Hepatocyte (in vitro differentiated cells): ENCODE results near the gene NPRL2. TPM values are rescaled to one million over a fixed set of nuclear protein-coding genes. Genes with fewer than 3 reads are reported as not detected.
A peak's percentile ranks its signal among the peaks of the same experiment; 100 is the strongest.

Experiments used
- DNase-seq: peaks from one replicate; pipeline ENCODE4 v3.0.0-alpha.2; 2016; ENCODE audit warnings: low spot score
- H2AFZ ChIP-seq: fragments of 200-600 bp; sonication (generic); 2 replicates; pipeline ENCODE4 v1.6.0; 2016; ENCODE audit warnings: antibody characterized with exemption, mild to moderate bottlenecking
- H3K27ac ChIP-seq: fragments of 200-600 bp; sonication (generic); 2 replicates; pipeline ENCODE4 v1.5.1; 2016; ENCODE audit warnings: mild to moderate bottlenecking
- H3K27me3 ChIP-seq: fragments of 200-600 bp; sonication (generic); 2 replicates; pipeline ENCODE4 v1.6.1; 2016
- H3K36me3 ChIP-seq: fragments of 200-600 bp; sonication (generic); replicated peaks from 2 replicates; pipeline ENCODE4 v1.5.1; 2016; ENCODE audit warnings: low read depth; ENCODE audit not compliant: insufficient read depth
- H3K4me1 ChIP-seq: fragments of 200-600 bp; sonication (generic); 2 replicates; pipeline ENCODE4 v1.5.1; 2016; ENCODE audit warnings: mild to moderate bottlenecking, moderate library complexity; ENCODE audit not compliant: insufficient read depth
- H3K4me2 ChIP-seq: fragments of 200-600 bp; sonication (generic); 2 replicates; pipeline ENCODE4 v1.6.0; 2016
- H3K4me3 ChIP-seq: fragments of 200-600 bp; sonication (generic); 2 replicates; pipeline ENCODE4 v1.5.1; 2016; ENCODE audit warnings: mild to moderate bottlenecking
- H3K79me2 ChIP-seq: fragments of 200-600 bp; sonication (generic); 2 replicates; pipeline ENCODE4 v1.6.0; 2017; ENCODE audit warnings: mild to moderate bottlenecking
- H3K9me2 ChIP-seq: fragments of 200-600 bp; sonication (generic); replicated peaks from 2 replicates; pipeline ENCODE4 v1.6.0; 2017; ENCODE audit warnings: mild to moderate bottlenecking; ENCODE audit not compliant: insufficient read depth
- H3K9me3 ChIP-seq: fragments of 200-600 bp; sonication (generic); 2 replicates; pipeline ENCODE4 v1.5.1; 2016; ENCODE audit warnings: low read depth, mild to moderate bottlenecking
- H4K20me1 ChIP-seq: fragments of 200-600 bp; sonication (generic); 2 replicates; pipeline ENCODE4 v1.6.0; 2016; ENCODE audit warnings: mild to moderate bottlenecking; ENCODE audit not compliant: insufficient read depth, poor library complexity, severe bottlenecking
- EZH2 ChIP-seq: fragments of 200-600 bp; sonication (generic); IDR thresholded peaks from 2 replicates; pipeline ENCODE4 v1.6.1; 2016; ENCODE audit warnings: antibody characterized with exemption, mild to moderate bottlenecking, borderline replicate concordance
- EZH2phosphoT487 ChIP-seq: fragments of 200-600 bp; sonication (generic); IDR thresholded peaks from one replicate; pipeline ENCODE4 v1.6.1; 2018; ENCODE audit warnings: antibody characterized with exemption, mild to moderate bottlenecking, low read depth, moderate library complexity; ENCODE audit not compliant: unreplicated experiment, severe bottlenecking
- WGBS: methylation state at CpG from one replicate; pipeline ENCODE4 v1.1.6; 2016; ENCODE audit warnings: low lambda C conversion rate; ENCODE audit errors: missing lambda C conversion rate; 5-methylcytosine and 5-hydroxymethylcytosine counted together
- polyA plus RNA-seq: library from polyadenylated mRNA; unstranded; fragments of >200 nt; fragmentation: Nextera tagmentation; extraction: Ambion mirVana; gene quantifications from 2 replicates; pipeline ENCODE4 v1.2.1, GENCODE V29; 2016
- total RNA-seq: library from RNA; depleted of rRNA; stranded (reverse); fragments of >200 nt; gene quantifications from 2 replicates; pipeline ENCODE4 v1.2.3, GENCODE V29; 2014
- TF ChIP-seq, protein P1 (sequence below): fragments of 200-600 bp; sonication (generic); IDR thresholded peaks from 2 replicates; pipeline ENCODE4 v1.5.1; 2016; ENCODE audit warnings: antibody characterized with exemption, mild to moderate bottlenecking; ENCODE audit not compliant: poor library complexity

Gene NPRL2
- total and polyA plus RNA-seq, 2 experiments from 2014 or later = 22.3 to 27.0 TPM

GRCh38 chr3:50371133-50371685, 20.6 kb upstream of the NPRL2 start:
- Histone ChIP-seq H3K27ac (no peak overlapping the region), H3K4me3 (no peak overlapping the region), H3K9me3 (no peaks in the 10 kb centered on the region), H3K36me3 (no peaks in the 10 kb centered on the region), H4K20me1 (no peaks in the 10 kb centered on the region), H3K27me3 (no peaks in the 10 kb centered on the region), H3K9me2 (no peaks in the 10 kb centered on the region), H2AFZ (no peak overlapping the region), H3K79me2 (no peaks in the 10 kb centered on the region), H3K4me1 (peaks cover 3% of the 10 kb centered on the region), H3K4me2 (no peak overlapping the region)
- WGBS = 82% methylated on average over 3 of the region's 3 CpGs
- TF ChIP-seq EZH2 (no peak), EZH2phosphoT487 (no peak)
- TF ChIP-seq, protein P1, sequence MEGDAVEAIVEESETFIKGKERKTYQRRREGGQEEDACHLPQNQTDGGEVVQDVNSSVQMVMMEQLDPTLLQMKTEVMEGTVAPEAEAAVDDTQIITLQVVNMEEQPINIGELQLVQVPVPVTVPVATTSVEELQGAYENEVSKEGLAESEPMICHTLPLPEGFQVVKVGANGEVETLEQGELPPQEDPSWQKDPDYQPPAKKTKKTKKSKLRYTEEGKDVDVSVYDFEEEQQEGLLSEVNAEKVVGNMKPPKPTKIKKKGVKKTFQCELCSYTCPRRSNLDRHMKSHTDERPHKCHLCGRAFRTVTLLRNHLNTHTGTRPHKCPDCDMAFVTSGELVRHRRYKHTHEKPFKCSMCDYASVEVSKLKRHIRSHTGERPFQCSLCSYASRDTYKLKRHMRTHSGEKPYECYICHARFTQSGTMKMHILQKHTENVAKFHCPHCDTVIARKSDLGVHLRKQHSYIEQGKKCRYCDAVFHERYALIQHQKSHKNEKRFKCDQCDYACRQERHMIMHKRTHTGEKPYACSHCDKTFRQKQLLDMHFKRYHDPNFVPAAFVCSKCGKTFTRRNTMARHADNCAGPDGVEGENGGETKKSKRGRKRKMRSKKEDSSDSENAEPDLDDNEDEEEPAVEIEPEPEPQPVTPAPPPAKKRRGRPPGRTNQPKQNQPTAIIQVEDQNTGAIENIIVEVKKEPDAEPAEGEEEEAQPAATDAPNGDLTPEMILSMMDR = no peak
- DNase-seq = no peak

DNA sequence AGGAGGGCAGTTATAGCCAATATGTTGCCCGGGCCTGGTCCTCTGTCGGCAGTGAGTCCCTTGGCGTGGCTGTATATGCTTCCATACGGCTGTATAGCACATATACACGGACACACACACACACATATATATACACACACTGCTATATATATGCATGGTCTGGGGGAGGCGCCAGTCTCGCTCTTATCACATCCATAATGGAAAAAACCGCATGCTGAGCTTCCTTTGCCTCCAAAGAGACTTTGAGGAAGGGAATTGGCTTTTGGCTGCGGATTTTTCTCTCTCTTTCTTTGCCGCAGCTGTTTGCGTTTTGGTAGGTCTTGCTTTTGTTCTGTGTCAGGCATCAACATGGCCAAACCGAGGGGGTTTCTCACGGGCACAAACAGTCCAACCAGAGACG, 20.0 kb upstream of the NPRL2 start:
- Histone ChIP-seq H3K4me1 (peaks cover 3% of the 10 kb centered on the region), H3K9me2 (no peaks in the 10 kb centered on the region), H3K36me3 (no peaks in the 10 kb centered on the region), H3K4me2 (no peak overlapping the region), H2AFZ (no peak overlapping the region), H3K27ac (no peak overlapping the region), H3K27me3 (no peaks in the 10 kb centered on the region), H3K4me3 (no peak overlapping the region), H3K9me3 (no peaks in the 10 kb centered on the region), H3K79me2 (no peaks in the 10 kb centered on the region), H4K20me1 (no peaks in the 10 kb centered on the region)
- WGBS = 70% methylated on average over 13 of the region's 14 CpGs
- TF ChIP-seq EZH2phosphoT487 = no peak
- TF ChIP-seq EZH2 = no peak
- TF ChIP-seq, protein P1 = peak; percentile 40
- peak; percentile 54 for DNase-seq

DNA sequence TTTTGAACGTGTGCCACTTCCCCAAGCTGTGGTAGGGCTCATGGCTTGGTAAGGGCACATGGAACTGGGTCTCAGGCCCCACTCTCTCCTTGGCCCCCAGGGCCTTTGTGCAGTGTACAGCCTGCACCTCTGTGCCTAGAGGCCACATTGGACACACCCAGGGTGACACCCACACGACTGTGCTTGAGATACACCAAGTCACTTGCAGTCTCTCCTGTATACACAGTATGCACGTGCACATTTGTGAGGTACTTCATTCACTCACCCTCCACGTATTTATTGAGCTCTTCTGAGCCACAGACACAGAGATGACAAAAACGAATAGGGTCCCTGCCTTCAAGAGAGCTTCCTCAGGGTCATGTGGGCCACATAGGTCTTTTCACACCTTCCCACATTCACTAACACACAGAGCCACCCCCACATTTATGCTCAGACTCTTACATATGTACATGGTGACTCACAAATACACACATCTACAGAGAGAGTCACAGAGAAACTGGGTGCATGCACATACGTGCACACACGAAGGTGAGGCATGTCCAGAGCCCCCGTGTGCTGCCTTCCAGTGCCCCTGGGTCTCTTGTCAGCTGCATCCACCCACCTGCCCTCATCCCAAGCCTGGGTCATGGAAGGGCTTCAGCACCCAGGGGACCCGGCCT, 18.6 kb upstream of the NPRL2 start:
- H4K20me1 ChIP-seq = no peaks in the 10 kb centered on the region
- H3K4me1 ChIP-seq = peaks cover 3% of the 10 kb centered on the region
- no peaks in the 10 kb centered on the region for H3K27me3 ChIP-seq
- no peak overlapping the region for H3K27ac ChIP-seq
- no peaks in the 10 kb centered on the region for H3K36me3 ChIP-seq
- no peak for TF ChIP-seq EZH2phosphoT487
- TF ChIP-seq, protein P1 = no peak
- no peak for TF ChIP-seq EZH2
- no peak for DNase-seq
- no peak overlapping the region for H3K4me3 ChIP-seq
- no peaks in the 10 kb centered on the region for H3K9me3 ChIP-seq
- WGBS = 80% methylated on average over 9 of the region's 9 CpGs
- no peak overlapping the region for H3K4me2 ChIP-seq
- H3K9me2 ChIP-seq = no peaks in the 10 kb centered on the region
- H2AFZ ChIP-seq = no peak overlapping the region
- H3K79me2 ChIP-seq = no peaks in the 10 kb centered on the region
